T-helper 1 cell treated with Interleukin-12 subunit alpha and Interleukin-12 subunit beta and Interleukin-4 antibody, amounts not matched to agents 30 ng/mL and 1 ng/mL, for 36 hours (primary cell): ENCODE measurements around the gene FANCD2. TPM values are rescaled to one million over a fixed set of nuclear protein-coding genes. Genes with fewer than 3 reads are reported as not detected.
"Not testable (repeated sequence)": the region's sequence is repeated elsewhere in the genome, so short reads cannot be mapped to it uniquely, and the experiment has no call there.

Experiments
- intact Hi-C: fragments of 100-400 bp; cut with micrococcal nuclease; formaldehyde crosslinking; loops from one replicate; pipeline ENCODE4 v1.15.1; 2024
- total RNA-seq: library from RNA; stranded (reverse); gene quantifications from 2 replicates; pipeline ENCODE4 v1.2.3, GENCODE V29; 2022

The FANCD2 gene
- total RNA-seq, 1 donor from 2014 or later, result 40.7 TPM

DNA sequence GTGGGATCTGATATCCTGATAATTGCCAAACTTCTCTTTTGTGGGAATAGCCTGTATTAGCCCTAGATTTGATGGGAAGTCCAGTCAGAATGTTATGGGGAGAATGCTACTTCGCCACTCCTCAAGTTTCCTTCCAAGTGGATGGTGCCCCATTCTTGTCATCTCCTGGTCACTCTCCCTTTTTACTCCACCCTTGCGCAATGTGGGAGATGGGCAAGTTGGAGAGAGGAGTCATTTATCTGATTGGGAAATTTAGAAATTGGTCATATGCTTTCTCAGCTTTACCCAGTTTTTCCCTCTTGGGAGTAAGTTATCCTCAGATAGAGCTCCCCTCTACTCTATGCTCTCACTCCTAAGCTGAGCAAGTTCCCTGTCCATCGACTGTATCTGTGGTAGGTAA lies 67.4 kb downstream of the FANCD2 start:
- intact Hi-C loops, result no loop called here

DNA sequence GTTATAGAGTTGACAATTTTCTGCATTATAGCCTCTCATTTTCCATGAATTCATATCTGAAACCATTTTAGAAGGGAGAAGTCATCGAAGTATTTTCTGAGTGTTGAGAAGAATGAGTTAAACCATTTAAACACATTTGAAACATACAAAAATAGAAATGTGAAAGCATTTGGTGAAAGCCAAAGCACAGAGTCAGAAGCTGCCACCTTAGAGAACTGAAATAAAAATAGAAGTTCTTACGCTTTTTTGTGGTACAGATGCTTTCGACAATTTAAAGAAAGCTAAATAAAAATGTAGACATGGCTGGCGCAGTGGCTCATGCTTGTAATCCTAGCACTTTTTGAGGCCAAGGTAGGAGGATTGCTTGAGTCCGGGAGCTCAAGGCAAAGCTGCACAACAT lies 72.8 kb downstream of the FANCD2 start:
- intact Hi-C loops, result no loop called here

DNA sequence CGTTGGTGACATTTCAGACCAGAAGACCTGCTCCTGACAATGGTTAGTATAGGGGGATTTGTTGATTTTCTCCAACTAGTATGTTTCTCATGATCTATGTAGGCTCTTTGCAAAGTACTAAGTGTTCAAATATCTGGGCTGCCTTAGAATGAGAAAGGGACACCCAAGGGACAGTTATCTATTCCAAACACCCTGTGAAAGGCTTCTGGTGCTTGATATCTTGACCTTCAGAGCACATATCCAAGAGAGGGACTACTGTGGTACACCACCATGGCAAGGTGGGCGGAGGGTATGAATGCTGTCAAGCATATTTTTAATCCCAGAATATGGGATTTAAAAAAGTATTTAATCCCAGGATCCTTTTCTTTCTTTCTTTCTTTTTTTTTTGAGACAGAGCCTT lies 80.7 kb downstream of the FANCD2 start:
- intact Hi-C loops, result no loop called here

DNA sequence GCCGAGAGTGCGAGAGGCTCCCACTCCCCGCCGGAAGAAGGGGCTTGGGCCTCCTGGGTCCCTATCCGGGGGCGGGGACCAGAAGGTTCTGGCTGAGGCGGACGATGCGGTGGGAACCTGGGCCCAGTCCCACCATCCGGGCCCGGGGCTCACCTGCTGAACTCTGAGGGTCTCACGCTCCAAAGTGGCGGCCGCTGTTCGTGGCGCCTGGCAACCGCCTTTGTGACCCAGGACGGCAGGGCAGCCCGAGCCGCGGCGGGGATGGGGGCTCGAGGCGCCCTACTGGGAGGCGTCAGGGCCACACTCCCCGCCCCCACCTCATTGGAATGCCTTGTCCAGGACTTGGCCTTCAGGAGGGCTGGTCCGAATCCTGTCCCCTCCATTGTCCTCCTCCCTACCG lies 81.9 kb downstream of the FANCD2 start, which contains the start of gene FANCD2OS:
FANCD2OS (minus strand) TSS at position 165 of the 400 bp plus-strand sequence. CDS start 3,481 bp downstream, outside the sequence.
- intact Hi-C loops, result no loop called here

DNA sequence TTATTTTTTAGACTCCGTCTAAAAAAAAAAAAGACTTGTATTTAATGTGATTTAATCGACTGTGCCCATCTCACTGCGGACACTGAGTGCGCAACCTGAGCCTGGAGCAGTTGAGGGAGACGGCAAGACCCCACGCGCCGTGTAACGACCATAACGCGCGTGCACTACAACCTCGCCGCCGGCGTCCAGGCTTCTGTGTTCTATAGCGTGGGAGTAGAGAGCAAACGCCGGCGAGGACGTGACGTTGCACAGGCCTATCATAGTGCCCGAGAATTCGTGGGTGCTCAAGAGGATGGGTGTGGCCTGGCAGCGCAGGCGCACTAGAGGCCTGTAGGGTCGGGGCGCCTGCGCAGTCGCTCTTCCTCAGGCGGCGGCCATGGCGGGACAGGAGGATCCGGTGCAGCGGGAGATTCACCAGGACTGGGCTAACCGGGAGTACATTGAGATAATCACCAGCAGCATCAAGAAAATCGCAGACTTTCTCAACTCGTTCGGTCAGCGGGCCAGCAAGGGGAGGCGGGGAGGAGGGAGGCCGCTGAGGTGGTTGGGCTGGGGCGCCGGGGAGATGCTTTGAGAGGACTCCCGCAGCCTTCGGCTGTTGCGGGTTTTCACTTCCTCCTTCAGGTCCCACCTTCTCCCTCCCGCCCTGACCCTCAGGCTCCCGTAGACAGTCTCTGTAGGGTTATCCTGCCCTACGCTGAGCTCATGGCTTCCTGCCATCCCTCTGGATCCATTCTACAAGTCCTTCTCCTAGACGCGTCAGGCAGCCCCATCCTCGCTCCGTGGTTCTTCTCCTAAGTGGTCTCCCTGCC lies 89.3 kb downstream of the FANCD2 start, which contains the start of gene BRK1:
BRK1 (plus strand) TSS at position 350 of the 812 bp plus-strand sequence; CDS start at position 377, 27 bp downstream.
- intact Hi-C loops, result loop anchor here (1.0 to 10.0 kb wide), 19 partner anchors 15 to 1153 kb away; partner anchors contain the start of genes ARPC4, BRPF1, CRELD1 and EMC3

DNA sequence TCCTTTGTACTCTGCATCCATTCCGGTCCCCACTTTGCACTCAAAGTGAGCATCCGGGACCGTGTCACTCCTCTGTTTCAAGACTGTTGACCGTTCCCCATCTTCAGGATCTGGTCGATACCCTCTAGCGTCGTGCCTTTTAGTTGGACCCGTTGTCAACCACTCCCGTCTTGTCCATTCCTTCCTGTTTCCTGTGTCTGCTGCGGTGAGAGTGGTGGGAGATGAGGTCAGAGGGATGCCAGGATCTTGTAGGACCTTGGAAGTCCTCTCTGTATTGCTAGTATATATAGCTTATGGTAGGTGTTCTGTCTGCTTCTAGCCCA lies 89.9 kb downstream of the FANCD2 start:
- intact Hi-C loops, result loop anchor here (2.0 to 10.0 kb wide), 3 partner anchors 15 to 1153 kb away; partner anchors contain the start of genes BRPF1 and RAD18

DNA sequence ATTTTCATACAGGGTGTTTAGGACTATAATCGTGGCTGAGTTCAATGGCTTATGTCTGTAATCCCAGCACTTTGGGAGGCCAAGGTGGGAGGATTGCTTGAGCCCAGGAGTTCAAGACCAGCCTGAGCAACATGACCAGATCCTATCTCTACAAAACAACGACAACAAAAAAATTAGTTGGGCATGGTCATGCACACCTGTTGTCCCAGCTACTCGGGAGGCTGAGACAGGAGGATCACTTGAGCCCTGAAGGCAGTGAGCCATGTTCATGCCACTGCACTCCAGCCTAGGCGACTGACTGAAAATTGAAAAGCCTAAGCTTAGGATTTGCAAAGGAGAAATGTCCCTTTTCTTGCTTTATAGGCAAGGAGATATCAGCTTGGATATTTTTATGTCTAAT lies 90.7 kb downstream of the FANCD2 start:
- intact Hi-C loops, result loop anchor here (2.0 to 10.0 kb wide), 3 partner anchors 14 to 1154 kb away; partner anchors contain the start of genes BRPF1 and RAD18

DNA sequence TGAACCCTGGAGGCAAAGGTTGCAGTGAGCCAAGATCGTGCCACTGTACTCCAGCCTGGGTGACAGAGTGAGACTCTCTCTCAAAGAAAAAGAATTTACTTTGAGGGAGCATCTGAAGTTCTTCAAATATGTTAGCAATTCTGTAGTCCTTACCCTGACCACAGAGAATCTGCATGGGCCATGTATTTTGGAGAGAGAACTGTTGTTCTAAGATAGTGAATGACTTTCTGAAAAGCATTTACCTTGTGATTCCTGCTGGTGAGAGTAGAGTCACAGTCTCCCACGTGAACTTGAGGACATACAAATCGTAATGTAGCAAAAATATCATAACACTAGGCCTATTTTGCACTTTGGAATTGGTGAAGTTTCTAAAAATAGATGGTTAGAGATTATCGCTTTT lies 93.1 kb downstream of the FANCD2 start:
- intact Hi-C loops, result loop anchor here (10.0 kb wide), 1 partner anchor 385 kb away; the partner anchor contains the start of gene BRPF1

DNA sequence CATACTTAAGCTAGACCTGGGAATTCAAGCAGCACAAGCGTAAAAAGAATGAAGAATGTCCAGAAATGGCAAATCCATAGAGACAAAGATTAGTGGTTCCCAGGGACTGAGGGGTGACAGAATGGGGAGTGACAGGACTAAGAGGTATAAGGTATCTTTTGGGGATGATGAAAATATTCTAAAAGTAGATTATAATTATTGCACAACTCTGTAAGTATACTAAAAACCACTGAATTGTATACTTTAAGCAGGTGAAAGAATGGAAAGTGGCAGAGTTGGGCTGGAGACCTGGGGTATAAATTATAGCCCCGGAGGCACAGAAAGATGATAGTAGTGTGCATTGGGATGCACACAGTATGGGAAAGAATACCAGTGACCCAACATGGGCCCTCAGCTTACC lies 94.8 kb downstream of the FANCD2 start:
- intact Hi-C loops, result no loop called here

DNA sequence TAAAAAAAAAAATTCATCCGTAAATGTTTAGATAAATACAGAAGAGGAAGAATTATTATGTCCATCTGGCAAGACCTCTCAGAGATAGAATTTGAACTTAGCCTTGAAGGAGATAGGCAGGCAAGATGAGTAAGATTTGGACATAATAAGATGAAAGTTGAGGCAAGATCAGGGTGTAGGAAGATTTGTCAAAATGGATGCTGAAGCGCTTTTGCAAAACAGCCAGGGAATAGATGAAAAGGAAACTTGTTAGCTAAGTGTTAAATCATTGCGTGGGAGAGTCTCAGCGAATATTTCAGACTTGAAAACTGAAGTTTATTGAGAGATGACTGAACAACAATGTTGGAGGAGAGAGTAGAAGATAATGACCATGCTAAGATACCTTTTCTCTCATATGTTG lies 96.5 kb downstream of the FANCD2 start:
- intact Hi-C loops, result no loop called here

DNA sequence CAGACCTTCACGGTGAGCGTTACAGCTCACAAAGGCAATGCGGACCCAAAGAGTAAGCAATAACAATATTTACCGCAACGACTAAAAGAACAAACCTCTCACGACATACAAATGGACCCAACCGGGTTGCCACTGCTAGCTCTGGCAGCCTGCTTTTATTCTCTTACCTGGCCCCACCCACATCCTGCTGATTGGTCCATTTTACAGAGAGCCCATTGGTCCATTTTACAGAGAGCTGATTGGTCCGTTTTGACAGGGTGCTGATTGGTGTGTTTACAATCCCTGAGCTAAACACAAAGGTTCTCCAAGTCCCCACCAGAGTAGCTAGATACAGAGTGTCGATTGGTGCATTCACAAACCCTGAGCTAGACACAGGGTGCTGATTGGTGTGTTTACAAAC lies 109.6 kb downstream of the FANCD2 start:
- intact Hi-C loops, result not testable (repeated sequence)

DNA sequence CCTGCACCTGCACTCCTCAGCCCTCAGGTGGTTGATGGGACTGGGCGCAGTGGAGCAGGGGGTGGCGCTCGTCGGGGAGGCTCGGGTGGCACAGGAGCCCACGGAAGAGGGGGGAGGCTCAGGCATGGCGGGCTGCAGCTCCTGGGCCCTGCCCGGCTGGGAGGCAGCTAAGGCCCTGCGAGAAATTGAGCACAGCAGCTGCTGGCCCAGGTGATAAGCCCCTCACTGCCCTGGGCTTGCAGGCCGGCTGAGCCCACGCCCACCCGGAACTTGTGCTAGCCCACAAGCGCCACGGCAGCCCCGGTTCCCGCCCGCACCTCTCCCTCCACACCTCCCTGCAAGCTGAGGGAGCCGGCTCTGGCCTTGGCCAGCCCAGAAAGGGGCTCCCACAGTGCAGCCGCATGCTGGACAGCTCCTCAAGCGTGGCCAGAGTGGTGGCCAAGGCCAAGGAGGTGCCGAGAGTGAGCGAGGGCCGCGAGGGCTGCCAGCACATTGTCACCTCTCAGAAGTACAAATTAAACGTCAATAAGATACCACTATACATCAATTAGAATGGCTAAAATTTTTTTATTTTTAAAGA lies 110.3 kb downstream of the FANCD2 start:
- intact Hi-C loops, result no loop called here

DNA sequence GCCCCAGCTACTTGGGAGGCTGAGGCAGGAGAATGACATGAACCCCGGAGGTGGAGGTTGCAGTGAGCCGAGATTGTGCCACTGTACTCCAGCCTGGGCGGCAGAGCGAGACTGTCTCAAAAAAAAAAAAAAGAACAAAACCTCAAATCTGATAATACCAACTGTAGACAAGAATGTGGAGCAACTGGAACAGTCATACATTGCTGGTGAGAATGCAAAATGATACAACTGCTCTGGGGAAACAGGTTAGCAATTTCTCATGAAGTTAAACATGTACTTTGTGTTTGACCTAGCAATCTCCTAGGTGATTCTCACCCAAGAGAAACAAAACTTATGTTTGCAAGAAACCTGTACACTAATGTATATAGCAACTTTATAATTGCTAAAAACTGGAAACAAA lies 110.9 kb downstream of the FANCD2 start:
- intact Hi-C loops, result no loop called here

DNA sequence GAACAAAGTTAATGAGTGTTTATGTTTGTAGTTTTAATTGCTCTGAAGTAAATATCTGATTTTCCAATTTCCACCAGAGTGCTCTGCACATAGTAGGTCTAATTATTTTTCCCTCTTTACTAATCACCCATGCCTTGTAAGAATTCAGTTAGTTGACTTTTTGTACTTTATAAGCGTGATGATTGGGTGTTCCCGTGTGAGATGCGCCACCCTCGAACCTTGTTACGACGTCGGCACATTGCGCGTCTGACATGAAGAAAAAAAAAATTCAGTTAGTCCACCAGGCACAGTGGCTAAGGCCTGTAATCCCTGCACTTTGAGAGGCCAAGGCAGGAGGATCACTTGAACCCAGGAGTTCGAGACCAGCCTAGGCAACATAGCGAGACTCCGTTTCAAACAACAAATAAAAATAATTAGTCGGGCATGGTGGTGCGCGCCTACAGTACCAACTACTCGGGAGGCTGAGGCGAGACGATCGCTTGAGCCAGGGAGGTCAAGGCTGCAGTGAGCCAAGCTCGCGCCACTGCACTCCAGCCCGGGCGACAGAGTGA lies 114.8 kb downstream of the FANCD2 start:
- intact Hi-C loops, result loop anchor here (1.0 to 5.0 kb wide), 12 partner anchors 23 to 744 kb away; partner anchors contain the start of genes BRK1, BRPF1, CRELD1 and FANCD2

DNA sequence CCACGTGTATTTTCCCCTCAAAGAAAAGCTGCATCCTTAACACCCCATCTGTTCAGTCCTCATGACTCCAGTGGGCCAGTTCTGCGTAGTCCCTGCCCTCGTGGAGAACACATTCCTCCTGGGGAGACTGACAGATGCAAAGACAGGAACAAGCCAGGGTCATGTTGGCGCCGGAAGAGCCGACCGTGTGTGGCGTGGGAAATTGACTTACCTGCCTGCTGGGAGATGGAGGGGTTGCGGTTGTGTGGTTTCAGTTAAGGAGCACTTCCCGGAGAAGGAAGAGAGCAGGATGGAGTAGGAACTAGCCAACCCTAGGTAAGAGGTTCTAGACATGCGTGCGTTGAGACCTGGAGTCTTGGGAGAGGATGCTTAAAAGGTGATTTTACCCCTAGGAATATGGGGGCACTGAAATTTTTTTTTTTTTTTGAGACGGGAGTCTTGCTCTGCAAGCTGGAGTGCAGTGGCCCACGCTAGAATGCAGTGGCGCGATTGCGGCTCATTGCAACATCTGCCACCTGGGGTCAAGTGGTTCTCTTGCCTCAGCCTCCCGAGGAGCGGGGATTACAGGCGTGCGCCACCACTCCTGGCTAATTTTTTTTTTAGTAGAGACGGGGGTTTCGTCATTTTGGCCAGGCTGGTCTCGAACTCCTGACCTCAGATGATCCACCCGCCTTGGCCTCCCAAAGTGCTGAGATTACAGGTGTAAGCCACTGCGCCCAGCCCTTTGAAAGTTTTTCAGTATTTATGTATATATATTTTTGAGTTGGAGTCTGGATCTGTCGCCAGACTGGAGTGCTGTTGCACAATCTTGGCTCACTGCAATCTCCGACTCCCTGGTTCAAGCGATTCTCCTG lies 116.7 kb downstream of the FANCD2 start:
- intact Hi-C loops, result loop anchor here (5.0 kb wide), 1 partner anchor 746 kb away; the partner anchor contains the start of gene SETD5

DNA sequence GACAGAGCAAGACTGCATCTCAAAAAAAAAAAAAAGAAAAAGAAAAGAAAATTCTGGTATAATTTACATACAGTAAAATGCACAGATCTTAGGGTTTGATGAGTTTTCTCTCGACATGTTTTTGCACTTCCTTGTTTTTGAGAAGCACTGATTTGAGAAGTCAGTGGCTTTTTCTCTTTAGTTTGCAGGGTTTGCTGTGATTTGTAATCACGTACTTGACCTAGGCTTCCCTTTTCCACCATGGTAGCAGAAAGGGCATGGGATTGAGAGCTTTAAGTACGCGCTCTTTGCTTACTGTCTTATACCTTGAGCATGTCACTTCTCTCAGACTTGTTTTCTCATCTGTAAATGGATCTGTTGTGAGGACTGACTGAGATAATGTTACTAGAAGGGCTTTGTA lies 119.4 kb downstream of the FANCD2 start:
- intact Hi-C loops, result no loop called here

DNA sequence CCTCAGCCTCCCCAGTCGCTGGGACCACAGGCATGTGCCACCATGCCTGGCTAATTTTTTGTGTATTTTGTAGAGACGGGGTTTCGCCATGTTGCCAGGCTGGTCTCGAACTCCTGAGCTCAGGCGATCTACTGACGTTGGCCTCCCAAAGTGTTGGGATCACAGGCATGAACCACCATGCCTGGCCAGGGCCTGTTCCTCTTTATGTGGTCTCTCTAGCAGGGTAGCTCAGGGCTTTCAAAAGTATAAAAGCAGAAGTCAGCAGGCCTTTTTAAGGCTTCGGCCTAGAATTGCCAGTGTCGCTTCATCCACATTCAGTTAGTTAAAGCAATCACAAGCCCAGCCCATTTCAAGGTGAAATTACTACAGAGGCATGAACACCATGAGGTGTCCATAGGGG lies 123.0 kb downstream of the FANCD2 start:
- intact Hi-C loops, result no loop called here

DNA sequence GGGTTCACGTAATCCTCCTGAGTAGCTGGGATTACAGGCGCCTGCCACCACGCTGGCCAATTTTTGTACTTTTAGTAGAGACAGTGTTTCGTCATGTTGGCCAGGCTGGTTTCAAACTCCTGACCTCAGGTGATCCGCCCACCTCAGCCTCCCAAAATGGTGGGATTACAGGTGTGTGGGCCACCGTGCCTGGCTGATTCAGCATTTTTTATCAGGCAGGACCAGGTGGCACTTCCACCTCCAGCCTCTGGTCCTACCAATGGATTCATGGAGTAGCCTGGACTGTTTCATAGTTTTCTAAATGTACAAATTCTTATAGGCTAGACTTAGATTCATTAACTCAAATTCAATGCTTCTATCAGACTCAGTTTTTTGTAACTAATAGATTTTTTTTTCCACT lies 124.8 kb downstream of the FANCD2 start:
- intact Hi-C loops, result no loop called here
